ENCODE measurements around the gene TBC1D3B.

DNA sequence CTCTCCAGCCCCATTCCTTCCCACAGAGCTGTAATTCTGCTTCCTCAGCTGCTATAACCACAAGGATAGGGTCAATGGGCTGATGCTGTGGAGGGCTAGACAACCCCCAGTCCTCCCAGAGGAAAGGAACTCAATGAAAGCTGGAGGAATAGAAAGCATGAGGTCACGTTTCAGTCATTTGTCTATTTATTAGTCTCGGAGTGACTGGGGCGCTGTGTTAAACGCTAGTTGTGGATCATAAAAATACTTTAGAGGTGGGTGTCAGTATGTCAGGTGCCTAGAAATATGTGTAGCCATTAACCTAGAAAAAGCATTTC is 20.9 kb upstream of the TBC1D3B start:
- TF ChIP-seq KDM1A (IDR thresholded peaks at IDR 0.05; ENCODE audit: borderline replicate concordance): no peak
- TF ChIP-seq HDAC2 (IDR thresholded peaks at IDR 0.05): no peak
- TF ChIP-seq FOXM1 (IDR thresholded peaks at IDR 0.05; ENCODE audit: low read depth, low read length): no peak; the same call in 1 of the 2 replicates
- no peak for TF ChIP-seq CTCF (IDR thresholded peaks at IDR 0.05 in 2 of 3, conservative IDR thresholded peaks at IDR 0.05 in 1 of 3; ENCODE audit: control insufficient read depth in 2 of 3, extremely low read depth in 1 of 3, insufficient read depth in 1 of 3, low read depth in 3 of 3, low read length in 3 of 3)
- TF ChIP-seq GABPA (IDR thresholded peaks at IDR 0.05; ENCODE audit: low read depth): no peak
- TF ChIP-seq YBX1 (IDR thresholded peaks at IDR 0.05): no peak
- no peak for TF ChIP-seq POLR2A (IDR thresholded peaks at IDR 0.05; ENCODE audit: low read depth, low read length)
- no peak for TF ChIP-seq RAD21 (IDR thresholded peaks at IDR 0.05; ENCODE audit: insufficient read depth, low read depth, low read length)
- TF ChIP-seq FOS (IDR thresholded peaks at IDR 0.05; ENCODE audit: borderline replicate concordance, extremely low read depth, insufficient read length): no peak
